Breast epithelium (tissue), 3 donors: ENCODE measurements around the gene PTPRF.

Source experiments
- CTCF ChIP-seq, 3 donors: fragments of 450-650 bp; IDR thresholded peaks; one replicate each; pipeline ENCODE4 v1.5.1; 2016 to 2017; ENCODE audit warnings: antibody characterized with exemption in 3 of 3, mild to moderate bottlenecking in 3 of 3, moderate library complexity in 3 of 3
- POLR2AphosphoS5 ChIP-seq, 3 donors: sonication (generic); formaldehyde crosslinking; IDR thresholded peaks; one replicate each; pipeline ENCODE4 v1.6.1; 2017; ENCODE audit warnings: antibody characterized with exemption in 3 of 3

DNA sequence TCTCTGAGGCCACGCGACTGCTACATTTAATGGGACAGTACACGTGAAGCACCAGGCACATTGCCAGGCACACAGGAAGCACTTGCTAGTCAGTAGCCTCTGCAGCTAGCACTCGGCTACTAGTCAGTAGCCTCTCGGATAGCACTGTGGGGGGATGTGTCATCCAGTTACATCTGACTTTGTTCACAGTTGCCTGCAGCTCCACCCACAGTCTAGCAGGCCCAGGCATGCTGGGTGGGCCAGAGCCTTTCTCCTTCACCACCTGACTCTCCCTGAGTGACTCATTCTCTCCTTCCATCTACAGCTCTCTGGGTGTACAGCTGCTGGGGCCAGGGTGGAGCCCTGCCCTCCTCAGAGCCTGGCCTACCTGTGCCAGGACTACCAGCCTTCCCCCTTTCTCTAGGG is 51.5 kb downstream of the PTPRF start:
- no peak for TF ChIP-seq CTCF (IDR thresholded peaks at IDR 0.05)
- no peak for TF ChIP-seq POLR2AphosphoS5 (IDR thresholded peaks at IDR 0.05)
